Gastroesophageal sphincter (tissue), 3 donors: ENCODE measurements around the gene PHF12.

ENCODE experiments used
- CTCF ChIP-seq, 4 experiments: fragments of 200-600 bp in 2 of 4; fragments of 450-650 bp in 2 of 4; sonication (generic) in 1 of 4; IDR thresholded peaks; one replicate each; pipeline ENCODE4 v1.5.1; 2017 to 2019; ENCODE audit warnings: antibody characterized with exemption in 4 of 4, mild to moderate bottlenecking in 2 of 4, moderate library complexity in 2 of 4
- EP300 ChIP-seq: sonication (generic); formaldehyde crosslinking; IDR thresholded peaks from one replicate; pipeline ENCODE4 v1.6.1; 2017; ENCODE audit warnings: antibody characterized with exemption, mild to moderate bottlenecking
- POLR2A ChIP-seq, 2 donors: fragments of 450-650 bp; IDR thresholded peaks; one replicate each; pipeline ENCODE4 v1.6.1; 2017; ENCODE audit warnings: antibody characterized with exemption in 2 of 2, mild to moderate bottlenecking in 2 of 2, moderate library complexity in 1 of 2
- POLR2AphosphoS5 ChIP-seq: sonication (generic); formaldehyde crosslinking; IDR thresholded peaks from one replicate; pipeline ENCODE4 v1.6.1; 2017; ENCODE audit warnings: antibody characterized with exemption

GRCh38 chr17:28885363-28885762 lies 66.0 kb downstream of the PHF12 start:
- TF ChIP-seq CTCF (IDR thresholded peaks at IDR 0.05) (no peak), EP300 (no peak), POLR2A (IDR thresholded peaks at IDR 0.05) (no peak), POLR2AphosphoS5 (no peak)
